Measurements from ENCODE around the gene SH2B3. TPM values are rescaled to one million over a fixed set of nuclear protein-coding genes. Genes with fewer than 3 reads are reported as not detected.

SH2B3 gene
- total RNA-seq, 1 experiment from 2014 or later: 40.3 TPM

- Histone ChIP-seq H3K9me3 (ENCODE audit: control insufficient read depth, low read depth, low read length) (no peaks in the 10 kb centered on the region), H2BK120ac (ENCODE audit: low read depth, low read length, poor library complexity, severe bottlenecking) (no peak overlapping the region), H3T11ph (ENCODE audit: low read length) (no peak overlapping the region), H2BK5ac (ENCODE audit: insufficient read length, low read length) (no peak overlapping the region), H3K4ac (ENCODE audit: low read depth, low read length) (no peak overlapping the region), H3K14ac (ENCODE audit: insufficient read depth, low read length) (no peak overlapping the region), H3K79me2 (ENCODE audit: insufficient read depth, low read length) (no peaks in the 10 kb centered on the region), H4K20me1 (ENCODE audit: control insufficient read depth, insufficient read depth, insufficient read length) (no peaks in the 10 kb centered on the region), H3K23me2 (ENCODE audit: insufficient read length, low read depth, low read length, poor library complexity, severe bottlenecking) (no peaks in the 10 kb centered on the region), H3K79me1 (ENCODE audit: insufficient read depth, low read depth, low read length, poor library complexity, severe bottlenecking) (no peaks in the 10 kb centered on the region), H2AK5ac (ENCODE audit: insufficient read length, low read length) (no peak overlapping the region), H3K18ac (ENCODE audit: insufficient read length, low read depth, low read length) (no peak overlapping the region), H2BK12ac (ENCODE audit: insufficient read length, low read depth, low read length) (no peak overlapping the region), H4K91ac (ENCODE audit: insufficient read length, low read depth, low read length) (no peak overlapping the region), H3K27ac (ENCODE audit: insufficient read length, low read depth, low read length) (no peak overlapping the region), H3K56ac (ENCODE audit: insufficient read length, low read depth, low read length) (no peak overlapping the region), H3K4me2 (ENCODE audit: insufficient read depth, insufficient read length, low read length) (no peak overlapping the region), H3K4me1 (ENCODE audit: insufficient read depth, low read length) (no peaks in the 10 kb centered on the region), H3K23ac (ENCODE audit: insufficient read length, low read depth, low read length) (no peak overlapping the region), H2BK20ac (ENCODE audit: low read depth, low read length, poor library complexity, severe bottlenecking) (no peak overlapping the region), H3K27me3 (ENCODE audit: insufficient read depth, low read length) (no peaks in the 10 kb centered on the region), H3K9ac (ENCODE audit: extremely low read depth, insufficient read length, low read length) (no peak overlapping the region), H2AFZ (ENCODE audit: low read length) (no peak overlapping the region), H4K5ac (ENCODE audit: insufficient read length, low read depth, low read length) (no peak overlapping the region), H2BK15ac (ENCODE audit: low read depth, low read length) (no peak overlapping the region), H4K8ac (replicated peaks; ENCODE audit: insufficient read length, low read depth, low read length) (no peak overlapping the region)
- DNase-seq: no peak
- WGBS (ENCODE audit: extremely low coverage, insufficient read length, low lambda C conversion rate): no CpG with 5 or more reads among the region's 3 CpGs
- no peak overlapping the region for H3K4me3 Mint-ChIP-seq
- H3K27ac Mint-ChIP-seq: no peak overlapping the region
- no peak for TF ChIP-seq CTCF (conservative IDR thresholded peaks at IDR 0.05)
- no peaks in the 10 kb centered on the region for H3K4me1 Mint-ChIP-seq
- peaks cover 21 to 46% (median 36%) of the 10 kb centered on the region in 3 experiments; a peak in 6 of 7 replicates for H3K36me3 Mint-ChIP-seq (ENCODE audit: insufficient read depth in 1 of 3, low read depth in 3 of 3)
- H3K9me3 Mint-ChIP-seq: no peaks in the 10 kb centered on the region
- no peaks in the 10 kb centered on the region for H3K27me3 Mint-ChIP-seq (ENCODE audit: low read depth)
Observed at GRCh38 chr12:111457577-111457976, 51.9 kb downstream of the SH2B3 start.

Data from H9 (cell line).